ENCODE measurements around the gene RAB3IP. TPM values are rescaled to one million over a fixed set of nuclear protein-coding genes. Genes with fewer than 3 reads are reported as not detected.

RAB3IP gene
- total RNA-seq, 4 donors from 2014 or later: 58.2 to 83.3 (median 70.2) TPM

GRCh38 chr12:69821456-69822159 is 82.9 kb downstream of the RAB3IP start:
- no peak for TF ChIP-seq POLR2A (IDR thresholded peaks at IDR 0.05)
- TF ChIP-seq CTCF (IDR thresholded peaks at IDR 0.05): no peak
- Histone ChIP-seq H3K27me3 (no peaks in the 10 kb centered on the region), H3K4me3 (no peak overlapping the region), H3K36me3 (peaks cover 0 to 2% (median 0%) of the 10 kb centered on the region in 3 donors), H3K27ac (no peak overlapping the region), H3K4me1 (peaks cover 0 to 13% (median 0%) of the 10 kb centered on the region in 4 donors), H3K9me3 (no peaks in the 10 kb centered on the region)
- DNase-seq: no peak

GRCh38 chr12:69822201-69822860 is 83.7 kb downstream of the RAB3IP start:
- H3K27me3 ChIP-seq: no peaks in the 10 kb centered on the region
- H3K9me3 ChIP-seq: no peaks in the 10 kb centered on the region
- H3K4me1 ChIP-seq: peaks cover 0 to 13% (median 0%) of the 10 kb centered on the region in 4 donors
- H3K27ac ChIP-seq: no peak overlapping the region
- DNase-seq: no peak
- no peak overlapping the region for H3K4me3 ChIP-seq
- TF ChIP-seq CTCF (IDR thresholded peaks at IDR 0.05) (no peak), POLR2A (IDR thresholded peaks at IDR 0.05) (no peak)
- H3K36me3 ChIP-seq: no peaks in the 10 kb centered on the region

- Histone ChIP-seq H3K27ac (no peak overlapping the region), H3K9me3 (no peaks in the 10 kb centered on the region), H3K36me3 (no peaks in the 10 kb centered on the region), H3K27me3 (no peaks in the 10 kb centered on the region), H3K4me3 (no peak overlapping the region), H3K4me1 (peaks cover 0 to 13% (median 0%) of the 10 kb centered on the region in 4 donors)
- no peak for DNase-seq
- TF ChIP-seq CTCF (IDR thresholded peaks at IDR 0.05): no peak
- TF ChIP-seq POLR2A (IDR thresholded peaks at IDR 0.05): no peak
These were observed 85.4 kb downstream of the RAB3IP start for GRCh38 chr12:69824028-69824427.

GRCh38 chr12:69824966-69825560 is 86.4 kb downstream of the RAB3IP start, which contains the start of gene MYRFL:
Gene MYRFL (plus strand): TSS chr12:69825227. CDS start chr12:69825518, 291 bp downstream.
- Histone ChIP-seq H3K36me3 (no peaks in the 10 kb centered on the region), H3K9me3 (no peaks in the 10 kb centered on the region), H3K4me1 (peaks cover 0 to 20% (median 0%) of the 10 kb centered on the region in 4 donors), H3K27ac (peak within 1 kb of the TSS in 3 of 4 donors; percentile 34 to 78 (median 69)), H3K4me3 (peak within 1 kb of the TSS in 3 of 4 donors; percentile 21 to 53 (median 50)), H3K27me3 (no peaks in the 10 kb centered on the region)
- DNase-seq: no peak
- TF ChIP-seq POLR2A (IDR thresholded peaks at IDR 0.05): no peak
- TF ChIP-seq CTCF (IDR thresholded peaks at IDR 0.05): no peak

- H3K4me3 ChIP-seq: no peak overlapping the region
- H3K9me3 ChIP-seq: no peaks in the 10 kb centered on the region
- peaks cover 0 to 7% (median 0%) of the 10 kb centered on the region in 4 donors for H3K4me1 ChIP-seq
- H3K36me3 ChIP-seq: no peaks in the 10 kb centered on the region
- H3K27ac ChIP-seq: no peak overlapping the region
- no peaks in the 10 kb centered on the region for H3K27me3 ChIP-seq
- no peak for DNase-seq
- TF ChIP-seq POLR2A (IDR thresholded peaks at IDR 0.05) (no peak), CTCF (IDR thresholded peaks at IDR 0.05) (no peak)
These were observed 90.2 kb downstream of the RAB3IP start for GRCh38 chr12:69828897-69829296.
